GM12873 (cell line): ENCODE results near the gene MCAT.

Source experiments
- TF ChIP-seq, protein P1 (sequence below): IDR thresholded peaks from 2 replicates; pipeline ENCODE4 v1.5.1; 2012; ENCODE audit warnings: low read depth, mild to moderate bottlenecking, moderate library complexity, low read length, control low read depth; ENCODE audit not compliant: insufficient read depth; ENCODE audit errors: missing control alignments

Gene MCAT

DNA sequence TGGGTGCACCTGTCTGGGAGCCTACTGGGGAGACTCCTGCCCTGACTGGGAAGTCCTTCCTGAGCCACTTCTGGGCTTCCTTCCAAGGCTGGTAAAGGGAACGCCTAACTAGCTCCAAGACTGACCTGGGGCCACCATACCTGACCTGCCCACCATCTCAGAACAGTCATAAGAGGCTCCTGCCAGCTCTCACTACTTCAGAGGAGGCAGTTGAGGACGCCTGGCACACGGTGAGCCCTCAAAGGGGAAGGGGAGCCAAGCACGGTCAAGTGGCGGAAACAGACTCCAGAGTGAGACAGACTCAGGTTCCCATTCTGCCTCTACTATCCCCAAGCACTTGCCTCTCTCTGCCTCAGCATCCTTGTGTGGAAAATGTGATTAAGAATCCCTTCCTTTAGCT is 7.6 kb downstream of the MCAT start:
- TF ChIP-seq, protein P1, sequence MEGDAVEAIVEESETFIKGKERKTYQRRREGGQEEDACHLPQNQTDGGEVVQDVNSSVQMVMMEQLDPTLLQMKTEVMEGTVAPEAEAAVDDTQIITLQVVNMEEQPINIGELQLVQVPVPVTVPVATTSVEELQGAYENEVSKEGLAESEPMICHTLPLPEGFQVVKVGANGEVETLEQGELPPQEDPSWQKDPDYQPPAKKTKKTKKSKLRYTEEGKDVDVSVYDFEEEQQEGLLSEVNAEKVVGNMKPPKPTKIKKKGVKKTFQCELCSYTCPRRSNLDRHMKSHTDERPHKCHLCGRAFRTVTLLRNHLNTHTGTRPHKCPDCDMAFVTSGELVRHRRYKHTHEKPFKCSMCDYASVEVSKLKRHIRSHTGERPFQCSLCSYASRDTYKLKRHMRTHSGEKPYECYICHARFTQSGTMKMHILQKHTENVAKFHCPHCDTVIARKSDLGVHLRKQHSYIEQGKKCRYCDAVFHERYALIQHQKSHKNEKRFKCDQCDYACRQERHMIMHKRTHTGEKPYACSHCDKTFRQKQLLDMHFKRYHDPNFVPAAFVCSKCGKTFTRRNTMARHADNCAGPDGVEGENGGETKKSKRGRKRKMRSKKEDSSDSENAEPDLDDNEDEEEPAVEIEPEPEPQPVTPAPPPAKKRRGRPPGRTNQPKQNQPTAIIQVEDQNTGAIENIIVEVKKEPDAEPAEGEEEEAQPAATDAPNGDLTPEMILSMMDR = no peak

DNA sequence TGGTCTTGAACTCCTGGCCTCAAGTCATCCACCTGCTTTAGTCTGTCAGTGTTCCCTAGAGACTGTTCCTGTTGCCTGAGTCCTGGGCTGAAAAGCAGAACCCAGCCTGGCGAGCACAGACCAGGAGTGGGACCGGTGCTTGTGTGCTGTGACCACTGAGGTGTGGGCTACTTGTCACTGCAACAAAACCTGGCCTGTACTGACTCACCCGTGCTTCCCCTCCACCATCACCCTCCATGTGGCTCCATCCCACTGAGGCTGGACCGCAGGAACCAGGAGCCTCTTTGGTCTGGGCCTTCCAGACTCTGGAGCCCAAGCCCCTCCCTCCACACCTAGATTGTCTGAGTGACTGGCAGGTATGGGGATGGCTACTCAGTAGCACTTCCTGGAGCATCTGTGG is 8.6 kb downstream of the MCAT start:
- TF ChIP-seq, protein P1 = no peak

DNA sequence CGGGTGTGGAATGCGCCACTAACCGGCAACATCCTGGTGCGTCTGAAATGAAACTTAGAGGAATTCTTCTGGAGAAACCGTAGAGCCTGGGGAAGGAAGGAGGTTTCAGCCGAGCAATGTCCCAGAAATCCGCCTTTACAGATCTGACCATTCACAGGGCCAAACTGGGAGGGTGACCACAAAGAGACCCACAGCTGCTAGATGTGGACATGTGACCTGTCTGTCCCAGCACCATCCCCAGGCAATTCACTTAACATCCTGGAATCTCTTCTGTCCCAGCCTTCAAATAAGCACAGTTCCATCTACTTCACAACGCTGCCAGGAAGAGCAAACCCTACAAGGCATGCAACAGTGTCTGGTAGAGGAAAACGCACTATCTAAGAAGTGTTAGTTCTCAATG is 9.8 kb downstream of the MCAT start:
- TF ChIP-seq, protein P1 = no peak

DNA sequence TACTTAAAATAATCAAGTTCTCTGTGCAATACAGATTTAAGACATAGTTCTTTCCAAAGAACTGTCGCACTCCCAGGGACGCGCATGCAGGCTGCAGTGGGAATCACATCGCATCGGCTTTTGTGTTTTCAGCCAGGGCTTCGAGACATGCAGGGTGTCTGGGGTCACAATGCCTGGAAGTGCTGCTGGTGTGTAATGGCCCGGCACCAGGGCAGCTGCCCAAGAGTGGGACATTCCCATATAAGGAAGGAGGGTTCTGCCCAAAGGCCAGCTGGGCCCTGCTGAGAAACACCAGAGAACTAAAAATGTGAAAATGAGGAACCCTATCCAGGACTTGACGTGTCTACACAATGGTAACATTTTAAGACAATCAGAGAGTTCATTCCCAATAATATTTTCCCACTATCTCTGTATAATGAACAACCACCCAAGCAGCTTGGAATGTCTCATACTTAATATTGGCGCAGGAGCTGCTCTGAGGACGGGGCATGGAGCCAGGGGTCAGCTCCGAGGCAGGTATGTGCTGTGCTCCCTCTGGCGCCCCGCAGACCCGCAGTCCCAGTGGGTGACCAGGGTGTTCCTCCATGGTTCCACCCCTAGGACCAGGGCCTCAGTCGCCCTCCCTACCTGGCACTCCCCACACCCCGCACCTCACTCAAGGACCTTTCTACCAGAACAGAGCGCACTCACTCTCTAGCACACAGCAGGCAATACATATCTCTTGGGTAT is 11.3 kb downstream of the MCAT start:
- TF ChIP-seq, protein P1 = no peak

DNA sequence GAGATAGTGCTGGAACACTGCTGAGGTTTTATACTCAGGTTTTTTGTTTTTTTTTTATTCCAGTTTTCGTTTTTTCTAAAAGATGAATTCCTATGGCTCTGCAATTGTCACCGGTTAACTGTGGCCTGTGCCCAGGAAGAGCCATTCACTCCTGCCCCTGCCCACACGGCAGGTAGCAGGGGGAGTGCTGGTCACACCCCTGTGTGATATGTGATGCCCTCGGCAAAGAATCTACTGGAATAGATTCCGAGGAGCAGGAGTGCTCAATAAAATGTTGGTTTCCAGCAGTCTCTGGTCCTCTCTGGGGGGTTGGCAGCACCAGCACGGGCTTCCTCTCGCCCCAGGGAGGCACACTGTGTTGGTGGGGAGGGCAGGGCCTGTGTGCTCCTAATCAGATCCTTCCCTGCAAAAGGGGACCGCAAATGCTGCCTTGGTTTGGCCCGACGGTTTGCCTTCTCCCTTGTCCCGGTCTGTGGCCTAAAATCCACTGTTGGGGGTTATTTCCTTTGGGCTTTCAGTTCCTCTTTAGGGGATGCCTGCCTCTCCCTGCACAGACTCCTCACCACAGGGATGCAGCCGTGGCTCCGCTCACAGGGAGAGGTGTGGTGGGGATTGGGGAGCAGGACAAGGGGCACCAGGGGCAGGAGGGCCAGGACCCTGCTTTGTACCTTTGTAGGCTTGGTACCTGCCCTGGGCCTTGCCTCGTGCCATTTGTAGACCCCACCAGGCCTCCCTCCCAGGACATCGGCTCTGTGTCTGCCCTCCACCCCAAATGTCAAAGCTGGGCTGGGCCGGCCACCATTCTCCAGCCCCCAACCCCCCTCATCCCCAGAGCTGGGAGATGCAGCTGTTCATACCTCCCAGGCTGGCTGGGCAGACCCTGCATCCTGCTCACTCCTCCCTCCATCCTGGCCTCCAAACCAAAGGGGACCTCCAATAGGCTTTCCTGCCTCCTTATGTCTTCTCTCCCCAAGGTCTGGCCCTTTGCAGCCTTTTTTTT is 13.5 kb downstream of the MCAT start:
- TF ChIP-seq, protein P1 = no peak

DNA sequence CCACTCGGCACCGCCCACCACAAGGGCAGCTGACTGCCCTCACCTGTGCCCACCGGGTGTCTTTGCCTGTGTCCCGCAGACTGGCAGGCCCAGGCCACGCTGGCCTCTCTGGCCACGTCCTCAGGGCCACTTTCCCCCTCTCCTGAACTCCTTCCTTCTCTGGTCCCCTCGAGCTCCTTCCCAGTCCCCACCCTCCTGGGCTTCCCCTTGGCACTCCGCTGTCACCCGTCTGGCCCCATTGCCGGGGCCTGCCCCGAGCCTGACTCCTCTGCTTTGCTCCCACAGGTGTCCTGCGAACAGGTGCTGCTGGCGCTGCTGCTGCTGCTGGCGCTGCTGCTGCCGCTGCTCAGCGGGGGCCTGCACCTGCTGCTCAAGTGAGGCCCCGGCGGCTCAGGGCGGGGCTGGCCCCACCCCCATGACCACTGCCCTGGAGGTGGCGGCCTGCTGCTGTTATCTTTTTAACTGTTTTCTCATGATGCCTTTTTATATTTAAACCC is 14.2 kb downstream of the MCAT start:
- TF ChIP-seq, protein P1 = no peak

DNA sequence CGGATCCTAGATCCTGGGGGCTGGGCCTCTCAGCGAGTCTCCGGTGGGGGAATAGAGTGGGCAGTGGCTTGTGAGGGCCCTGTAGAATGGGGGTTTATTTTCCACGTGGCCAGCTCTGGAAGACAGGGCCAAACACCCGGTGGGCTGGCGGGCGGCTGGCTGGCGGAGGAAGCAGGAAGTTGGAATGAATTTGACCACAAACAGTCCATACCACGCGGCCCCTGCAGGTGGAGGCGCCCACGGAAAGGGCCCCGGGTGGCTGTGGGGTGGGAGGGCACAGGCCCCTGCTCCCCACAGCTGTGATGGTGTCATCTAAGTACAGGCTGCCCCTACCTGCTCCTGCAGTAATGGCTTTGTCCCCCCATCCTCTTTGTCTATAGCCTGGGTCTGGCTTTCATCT is 15.1 kb downstream of the MCAT start:
- TF ChIP-seq, protein P1 = no peak
